Measurements from ENCODE around the gene SCGB1C2.
"Not testable (repeated sequence)": the region's sequence is repeated elsewhere in the genome, so short reads cannot be mapped to it uniquely, and the experiment has no call there.

The SCGB1C2 gene

DNA sequence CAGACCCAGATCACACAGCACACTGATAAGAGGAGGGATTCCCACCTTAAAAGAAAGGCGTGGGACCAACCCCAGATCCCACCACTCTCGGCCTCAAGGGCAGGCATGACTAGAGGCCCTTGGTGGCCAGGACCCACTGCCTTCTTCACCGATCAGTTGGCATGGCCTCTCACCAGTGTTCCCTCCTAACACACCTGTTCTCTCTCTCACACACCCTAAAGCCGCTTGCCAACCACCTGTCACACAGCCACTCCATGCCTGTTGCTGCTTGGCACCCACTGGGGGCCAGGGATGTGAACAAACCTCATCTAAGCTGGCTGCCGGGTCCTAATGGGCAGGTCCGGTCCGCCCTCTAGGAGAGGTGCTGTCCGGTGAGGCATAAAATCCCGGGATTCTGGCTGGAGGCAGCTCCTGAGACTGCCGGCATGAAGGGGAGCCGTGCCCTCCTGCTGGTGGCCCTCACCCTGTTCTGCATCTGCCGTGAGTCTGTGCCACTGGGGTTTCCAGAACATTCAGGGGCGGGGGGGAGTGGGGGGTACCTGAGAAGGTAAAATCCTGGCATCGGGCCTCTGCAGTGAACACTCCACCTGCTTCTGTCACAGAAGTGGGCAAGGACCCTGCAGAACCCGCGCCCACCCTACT, at the start of gene SCGB1C2:
SCGB1C2 (plus strand) TSS at position 404 of the 642 bp plus-strand sequence; CDS start at position 426, 22 bp downstream.
- in situ Hi-C loops (cut with MboI; ENCODE audit: low sequenced_read_pairs): not testable (repeated sequence)

DNA sequence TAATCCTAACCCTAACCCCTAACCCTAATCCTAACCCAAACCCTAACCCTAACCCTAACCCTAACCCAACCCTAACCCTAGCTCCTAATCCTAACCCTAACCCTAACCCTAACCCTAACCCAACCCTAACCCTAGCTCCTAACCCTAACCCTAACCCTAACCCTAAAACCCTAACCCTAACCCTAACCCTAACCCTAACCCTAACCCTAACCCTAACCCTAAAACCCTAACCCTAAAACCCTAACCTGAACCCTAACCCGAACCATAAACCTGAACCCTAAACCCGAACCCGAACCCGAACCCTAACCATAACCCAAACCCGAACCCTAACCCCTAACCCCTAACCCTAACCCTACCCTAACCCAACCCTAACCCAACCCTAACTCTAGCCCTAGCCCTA, 24.3 kb upstream of the SCGB1C2 start:
- in situ Hi-C loops (cut with MboI; ENCODE audit: low sequenced_read_pairs): not testable (repeated sequence)

DNA sequence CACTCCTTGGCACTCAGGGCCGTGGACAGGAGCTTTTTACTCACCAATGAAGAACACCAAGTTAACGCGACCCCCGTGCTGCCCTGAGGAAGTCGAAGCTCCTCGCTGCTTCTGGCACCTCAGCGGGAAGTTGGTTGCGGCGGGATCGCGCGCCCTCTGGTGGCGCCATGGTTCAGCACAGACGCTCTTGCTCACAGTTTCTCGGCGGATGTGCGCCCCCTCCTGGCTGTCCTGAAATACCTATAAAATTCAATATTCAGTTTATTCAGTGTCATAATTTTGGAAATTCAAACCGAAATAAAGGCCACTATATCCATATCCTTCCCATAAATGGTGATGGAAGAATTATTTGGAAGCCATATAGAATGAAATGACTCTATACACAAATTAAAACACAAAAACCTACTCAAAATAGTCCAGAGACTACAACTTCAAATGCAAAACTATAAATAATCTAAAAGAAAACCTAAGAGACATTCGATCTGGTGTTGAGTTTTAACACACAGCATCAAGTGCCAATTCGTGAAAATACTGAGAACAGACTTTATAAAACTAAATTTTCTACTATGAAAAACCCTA, 18.9 kb upstream of the SCGB1C2 start:
- in situ Hi-C loops (cut with MboI; ENCODE audit: low sequenced_read_pairs): not testable (repeated sequence)

DNA sequence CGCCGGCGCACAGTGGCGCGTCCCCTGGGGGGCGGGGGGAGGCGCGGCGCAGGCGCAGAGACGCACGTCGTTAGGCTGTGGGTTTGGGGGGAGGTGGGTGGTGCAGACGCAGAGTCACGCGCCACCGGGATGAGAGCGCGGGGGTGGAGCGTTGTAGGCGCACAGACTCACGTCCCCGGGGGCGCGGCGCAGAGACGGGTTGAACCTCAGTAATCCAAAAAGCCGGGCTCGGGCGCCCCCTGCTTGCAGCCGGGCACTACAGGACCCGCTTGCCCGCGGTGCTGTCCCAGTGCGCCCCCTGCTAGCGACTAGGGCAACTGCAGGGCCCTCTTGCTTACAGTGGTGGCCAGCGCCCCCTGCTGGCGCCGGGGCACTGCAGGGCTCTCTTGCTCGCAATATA, 3.4 kb upstream of the SCGB1C2 start:
- in situ Hi-C loops (cut with MboI; ENCODE audit: low sequenced_read_pairs): not testable (repeated sequence)

DNA sequence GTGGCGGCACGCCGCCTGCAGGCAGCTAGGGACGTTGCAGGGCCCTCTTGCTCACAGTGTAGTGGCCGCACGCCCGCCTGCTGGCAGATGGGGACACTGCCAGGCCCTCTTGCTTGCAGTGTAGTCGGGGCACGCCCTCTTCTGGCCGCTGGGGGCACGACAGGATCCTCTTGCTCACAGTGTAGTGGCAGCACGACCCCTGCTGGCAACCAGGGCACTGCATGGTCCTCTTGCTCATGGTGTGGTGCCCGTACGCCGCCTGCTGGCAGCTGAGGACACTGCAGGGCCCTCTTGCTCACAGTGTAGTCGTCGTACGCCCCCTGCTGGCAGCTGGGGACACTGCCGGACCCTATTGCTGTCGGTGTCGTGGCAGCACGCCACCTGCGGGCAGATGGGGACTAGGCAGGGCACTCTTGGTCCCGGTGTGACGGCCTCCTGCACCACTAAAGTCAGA, 3.0 kb upstream of the SCGB1C2 start:
- in situ Hi-C loops (cut with MboI; ENCODE audit: low sequenced_read_pairs): not testable (repeated sequence)

DNA sequence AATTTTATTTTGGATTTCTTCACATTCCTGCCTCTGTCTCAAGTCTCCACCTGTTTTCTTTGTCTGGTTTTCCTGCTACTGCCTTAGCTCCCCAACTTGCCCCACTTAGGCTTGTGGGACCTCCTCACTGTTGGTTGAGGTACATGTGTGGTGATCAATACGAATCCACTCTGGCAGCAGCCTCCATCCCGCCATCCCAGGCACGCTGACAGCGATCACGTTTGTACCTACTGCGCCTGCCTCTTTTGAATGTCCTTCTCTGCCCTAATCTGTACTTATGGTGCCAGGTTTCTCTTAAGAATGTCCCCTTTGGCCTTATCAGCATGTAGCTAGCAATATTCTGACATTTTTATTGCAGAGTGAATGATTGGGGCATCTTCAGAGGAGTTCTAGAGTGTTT, 2.3 kb upstream of the SCGB1C2 start:
- in situ Hi-C loops (cut with MboI; ENCODE audit: low sequenced_read_pairs): not testable (repeated sequence)

DNA sequence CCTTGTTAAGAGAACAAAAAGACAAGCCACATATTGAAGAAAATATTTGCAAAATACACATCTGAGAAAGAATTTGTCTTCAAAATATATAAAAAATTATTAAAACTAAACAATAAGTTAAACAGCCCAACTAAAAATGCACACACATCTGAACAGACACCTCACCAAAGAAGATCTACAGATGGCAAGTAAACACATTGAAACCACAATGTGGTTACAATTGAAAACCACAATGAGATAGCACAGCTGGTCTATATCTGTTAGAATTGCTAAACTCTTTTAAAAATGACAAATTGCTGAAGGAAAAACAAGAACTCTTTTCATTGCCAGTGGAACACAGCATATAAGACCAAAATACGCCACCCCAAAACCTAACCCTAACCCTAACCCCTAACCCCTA, 1.5 kb upstream of the SCGB1C2 start:
- in situ Hi-C loops (cut with MboI; ENCODE audit: low sequenced_read_pairs): not testable (repeated sequence)

DNA sequence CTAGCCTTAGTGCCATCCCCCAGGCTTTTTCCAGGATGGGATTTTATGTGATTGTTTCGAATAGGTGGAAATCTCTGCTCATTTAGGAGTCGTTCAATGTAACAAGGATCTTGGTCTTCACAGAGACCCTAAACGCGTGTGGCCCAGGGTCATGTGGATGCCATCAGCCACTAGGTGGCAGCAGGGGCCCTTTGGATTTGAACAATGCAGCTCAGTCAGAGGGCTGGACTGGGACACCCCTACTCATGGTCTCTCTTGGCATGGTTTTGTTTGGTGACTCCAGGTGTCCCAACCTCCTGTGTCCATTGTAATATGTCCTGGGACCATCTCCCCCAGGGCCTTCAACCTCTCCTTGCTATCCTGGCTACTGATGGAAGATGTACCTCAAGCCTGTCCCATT, 838 bp upstream of the SCGB1C2 start:
- in situ Hi-C loops (cut with MboI; ENCODE audit: low sequenced_read_pairs): not testable (repeated sequence)

DNA sequence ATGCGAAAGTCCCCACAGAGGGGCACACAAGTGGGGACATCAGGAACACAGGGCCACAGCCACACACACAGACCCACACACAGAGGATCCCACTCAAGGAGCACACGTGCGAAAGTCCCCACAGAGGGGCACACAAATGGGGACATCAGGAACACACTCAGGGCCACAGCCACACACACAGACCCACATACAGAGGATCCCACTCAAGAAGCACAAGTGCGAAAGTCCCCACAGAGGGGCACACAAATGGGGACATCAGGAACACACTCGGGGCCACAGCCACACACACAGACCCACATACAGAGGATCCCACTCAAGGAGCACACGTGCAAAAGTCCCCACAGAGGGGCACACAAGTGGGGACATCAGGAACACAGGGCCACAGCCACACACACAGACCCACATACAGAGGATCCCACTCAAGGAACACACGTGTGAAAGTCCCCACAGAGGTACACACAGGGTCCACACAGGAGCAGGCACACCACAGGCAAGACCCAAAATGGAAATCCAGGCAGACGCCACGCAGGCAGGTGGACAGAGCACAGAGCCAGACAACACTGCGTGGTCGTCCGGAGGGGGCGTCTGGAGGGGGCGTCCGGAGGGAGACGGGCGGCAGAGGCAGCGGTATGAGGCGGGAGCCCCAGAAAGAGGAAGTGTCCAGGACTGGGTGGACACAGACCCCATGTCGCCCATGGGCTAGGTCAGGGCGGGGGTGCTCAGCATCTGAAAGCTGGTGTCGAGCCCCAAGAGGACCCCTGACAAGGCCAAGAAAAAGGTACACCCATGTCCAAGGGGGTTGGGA, 2.2 kb downstream of the SCGB1C2 start:
- in situ Hi-C loops (cut with MboI; ENCODE audit: low sequenced_read_pairs): not testable (repeated sequence)

DNA sequence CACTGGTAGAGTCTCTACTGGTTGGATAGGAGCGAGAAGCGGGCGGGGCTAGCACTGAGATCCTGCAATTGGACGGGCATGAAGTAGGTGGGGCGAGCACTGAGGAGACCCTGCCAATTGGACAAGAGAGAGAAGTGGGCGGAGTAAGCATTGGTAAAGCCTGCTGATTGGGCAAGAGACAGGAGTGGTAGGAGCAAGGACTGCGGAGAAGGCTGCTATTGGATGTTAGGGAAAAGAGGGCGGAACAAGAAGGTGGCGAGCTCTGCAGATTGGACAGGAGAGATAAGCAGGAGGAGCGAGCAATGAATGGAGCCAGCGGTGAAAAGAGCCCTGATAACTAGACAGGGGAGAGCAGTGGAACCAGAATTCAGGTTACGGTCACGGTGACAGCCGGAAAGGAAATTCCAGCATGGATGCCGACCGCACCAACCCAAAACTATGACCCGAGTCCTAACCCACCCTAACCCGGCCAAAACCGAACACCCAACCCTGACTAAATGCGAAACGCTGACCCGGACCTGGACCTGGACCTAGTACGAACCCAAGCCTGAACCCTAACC, 4.8 kb downstream of the SCGB1C2 start:
- in situ Hi-C loops (cut with MboI; ENCODE audit: low sequenced_read_pairs): no loop called here

DNA sequence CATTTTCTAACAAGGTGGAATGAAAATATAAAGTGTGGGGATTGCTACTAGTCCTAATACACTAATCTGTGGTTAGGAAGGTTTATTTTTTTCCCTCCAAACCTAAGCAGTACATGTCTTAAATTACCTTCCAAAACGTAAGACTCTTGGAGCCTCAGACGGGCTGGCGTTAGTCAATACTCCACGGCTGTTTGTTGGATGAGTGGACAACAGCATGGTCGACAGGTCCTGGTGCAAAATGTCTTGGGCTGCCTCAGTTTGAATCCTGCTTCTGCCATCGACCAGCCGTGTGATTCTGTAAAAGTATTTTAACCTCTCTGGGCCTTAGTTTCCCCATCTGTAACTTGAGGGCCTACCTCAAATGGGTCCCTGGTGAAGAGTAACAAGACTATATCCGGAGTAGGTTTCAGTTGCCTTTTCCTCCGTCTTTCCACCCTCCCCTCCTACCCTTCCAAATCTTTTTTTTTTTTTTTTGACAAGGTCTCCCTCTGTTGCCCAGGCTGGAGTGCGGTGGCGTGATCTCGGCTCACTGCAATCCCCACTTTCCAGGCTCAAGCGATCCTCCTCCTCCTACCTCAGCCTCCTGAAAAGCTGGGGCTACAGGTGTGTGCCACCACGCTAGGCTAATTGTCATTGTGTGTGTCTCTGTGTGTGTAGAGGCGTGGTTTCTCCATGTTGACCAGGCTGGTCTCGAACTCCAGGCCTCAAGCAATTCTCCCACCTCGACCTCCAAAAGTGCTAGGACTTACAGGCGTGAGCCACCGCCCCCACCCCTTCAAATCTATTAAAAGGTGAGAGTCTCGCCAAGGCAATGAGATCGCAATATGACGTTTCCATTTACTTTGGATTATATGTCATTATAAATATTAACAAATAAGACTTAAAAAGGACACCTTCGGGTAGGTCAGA, 5.8 kb downstream of the SCGB1C2 start:
- in situ Hi-C loops (cut with MboI; ENCODE audit: low sequenced_read_pairs): no loop called here

DNA sequence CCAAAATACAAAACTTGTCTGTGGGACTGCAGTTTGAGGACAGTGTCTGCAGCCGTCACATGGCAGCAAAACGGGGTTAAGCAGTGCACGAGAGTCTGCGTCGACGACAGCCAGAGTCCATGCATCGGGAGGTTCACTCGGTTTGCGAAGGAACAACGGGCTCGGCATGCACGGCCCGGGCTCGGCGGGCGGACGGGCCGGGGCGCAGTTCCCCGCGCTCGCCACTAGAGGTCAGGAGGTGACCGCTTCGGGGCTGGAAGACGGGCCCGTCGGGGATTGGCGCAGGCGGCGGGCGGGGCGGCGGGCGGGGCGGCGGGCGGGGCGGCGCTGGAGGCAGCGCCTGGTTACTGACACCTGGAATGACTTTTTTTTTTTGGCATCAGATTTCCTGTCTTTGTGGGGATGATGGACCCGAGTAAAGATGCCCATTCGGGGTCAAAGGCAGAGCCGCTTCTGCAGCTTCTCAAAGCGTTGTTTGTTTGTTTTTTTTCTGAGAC, 6.5 kb downstream of the SCGB1C2 start:
- in situ Hi-C loops (cut with MboI; ENCODE audit: low sequenced_read_pairs): no loop called here

DNA sequence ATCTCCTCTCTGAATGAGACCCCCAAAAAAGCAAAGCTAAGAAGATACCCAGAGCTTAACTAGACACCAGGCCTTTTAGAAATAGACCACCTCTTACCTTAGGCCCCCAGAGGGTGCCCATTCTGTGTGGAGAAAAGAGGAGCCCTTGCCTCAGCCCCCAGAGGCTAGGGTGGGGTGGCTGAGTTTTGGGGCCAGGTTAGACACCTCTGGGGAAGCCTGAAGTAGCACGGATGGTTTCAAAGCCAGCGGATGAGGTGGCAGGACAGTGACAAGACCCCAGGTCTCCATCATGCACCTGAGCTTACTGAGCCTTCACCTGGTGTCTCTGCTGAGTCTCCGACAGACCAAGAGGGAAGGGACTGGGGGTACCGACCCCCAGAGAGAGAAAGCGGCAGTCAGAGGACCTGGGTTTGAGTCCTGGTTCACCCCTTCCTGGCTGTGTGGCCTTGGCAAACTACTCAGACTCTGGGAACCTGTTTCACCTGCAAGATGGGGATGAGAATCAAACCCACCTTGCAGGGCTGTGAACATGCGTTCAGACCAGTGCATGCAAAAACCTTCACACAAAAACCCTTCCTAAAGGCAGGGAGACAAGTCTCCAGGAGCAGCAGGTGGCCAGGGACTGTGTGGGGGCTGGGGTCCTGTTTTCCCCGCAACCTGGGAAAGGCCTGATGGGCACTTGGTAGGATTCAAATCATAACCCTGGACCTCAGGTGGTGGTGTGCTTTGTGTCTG, 7.7 kb downstream of the SCGB1C2 start:
- in situ Hi-C loops (cut with MboI; ENCODE audit: low sequenced_read_pairs): no loop called here

DNA sequence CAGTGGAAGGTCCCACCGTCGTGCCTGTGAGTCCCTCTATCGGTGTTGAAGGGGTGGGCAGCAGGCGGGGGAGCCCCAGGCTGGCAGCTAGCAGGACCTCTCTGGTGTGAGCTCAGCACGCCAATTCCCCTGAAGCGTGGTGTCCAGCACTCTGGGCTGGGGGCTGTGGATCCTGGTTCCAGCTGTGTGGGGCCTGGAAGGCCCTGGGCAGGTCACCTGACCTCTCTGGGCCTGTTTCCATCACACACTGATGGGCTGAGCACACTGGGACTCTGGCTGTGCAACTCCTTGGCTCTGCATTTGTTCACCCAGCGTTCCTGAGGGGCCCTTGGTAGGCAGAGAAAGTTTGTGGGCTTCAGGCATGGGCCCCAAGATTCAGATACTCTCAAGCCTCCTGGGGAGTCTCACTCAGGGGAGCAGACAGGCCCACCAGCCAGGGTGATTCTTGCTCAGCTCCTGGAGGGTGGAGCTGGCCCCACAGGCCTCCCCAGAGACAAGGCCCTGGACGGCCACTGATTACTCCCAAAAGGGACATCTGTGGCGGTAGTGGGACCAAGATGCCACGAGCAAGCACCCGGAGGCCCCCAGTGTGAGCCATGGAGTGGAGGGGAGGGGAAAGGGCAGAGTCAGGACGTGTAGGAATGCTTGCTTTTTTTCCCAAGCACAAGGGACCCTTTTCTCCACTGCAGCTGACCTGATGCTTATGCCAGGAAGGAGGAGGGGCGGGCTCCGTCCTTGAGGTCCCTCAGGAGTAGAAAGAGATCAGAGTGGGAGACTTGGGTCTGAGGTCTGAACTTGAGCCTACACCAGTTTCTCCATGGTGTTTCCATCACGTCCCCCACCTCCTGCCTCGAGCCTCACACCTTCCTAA, 8.5 kb downstream of the SCGB1C2 start:
- in situ Hi-C loops (cut with MboI; ENCODE audit: low sequenced_read_pairs): no loop called here

DNA sequence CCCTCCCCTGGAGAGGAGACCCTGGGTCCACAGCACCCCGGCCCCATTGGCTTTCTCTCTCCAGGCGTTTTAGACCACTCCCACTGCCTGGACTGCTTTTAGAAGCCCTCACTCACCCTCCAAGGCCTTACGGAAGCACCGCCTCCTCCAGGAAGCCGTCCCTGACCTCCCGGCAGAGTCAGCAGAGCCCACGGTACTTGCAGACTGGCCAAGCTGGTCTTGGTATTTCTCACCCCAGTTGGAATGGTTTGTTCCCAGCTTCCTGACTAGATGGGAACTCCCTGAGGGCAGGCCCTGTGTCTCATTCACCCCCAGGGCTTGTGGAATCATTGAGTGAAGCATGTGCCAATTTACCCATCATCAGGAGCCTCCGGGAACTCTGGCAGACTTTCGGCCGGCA, 9.2 kb downstream of the SCGB1C2 start:
- in situ Hi-C loops (cut with MboI; ENCODE audit: low sequenced_read_pairs): no loop called here

DNA sequence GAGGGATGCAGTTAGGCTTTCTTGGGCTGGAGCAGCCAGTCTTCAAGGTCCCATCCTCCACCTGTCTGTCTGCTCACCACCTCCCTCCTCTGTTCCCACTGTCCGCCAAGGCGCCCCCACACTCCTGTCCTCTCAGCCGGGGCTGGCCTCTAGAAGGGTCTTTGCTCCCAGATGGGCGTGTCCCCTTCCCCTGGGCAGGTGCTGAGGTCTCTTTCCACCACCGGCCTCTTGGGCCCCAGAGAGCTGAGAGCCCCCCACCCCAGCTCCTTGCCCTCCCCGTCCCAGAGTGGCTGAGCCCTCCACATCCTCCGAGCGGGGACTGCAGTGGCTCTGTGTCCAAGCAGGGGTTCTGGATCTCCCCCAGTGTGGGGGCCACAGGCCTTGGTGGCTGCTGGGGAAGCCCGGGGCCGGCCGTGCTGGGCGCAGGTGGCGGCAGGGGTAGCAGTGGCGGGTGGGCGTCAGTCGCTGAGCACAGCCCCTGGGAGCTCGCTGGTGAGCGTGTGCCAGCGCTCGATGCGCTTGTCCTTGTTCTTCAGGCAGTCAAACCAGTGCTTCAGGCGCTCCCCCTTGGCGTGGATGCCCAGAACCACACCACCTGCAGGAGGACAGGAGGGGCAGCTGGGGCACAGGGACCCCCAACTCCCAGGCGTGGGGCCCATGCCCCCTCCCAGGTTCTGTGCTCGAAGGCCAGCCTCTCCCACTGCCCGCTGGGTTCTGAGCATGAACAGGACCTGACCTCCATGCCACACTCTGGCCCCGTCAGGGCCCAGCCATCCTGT, 9.8 kb downstream of the SCGB1C2 start:
- in situ Hi-C loops (cut with MboI; ENCODE audit: low sequenced_read_pairs): no loop called here

DNA sequence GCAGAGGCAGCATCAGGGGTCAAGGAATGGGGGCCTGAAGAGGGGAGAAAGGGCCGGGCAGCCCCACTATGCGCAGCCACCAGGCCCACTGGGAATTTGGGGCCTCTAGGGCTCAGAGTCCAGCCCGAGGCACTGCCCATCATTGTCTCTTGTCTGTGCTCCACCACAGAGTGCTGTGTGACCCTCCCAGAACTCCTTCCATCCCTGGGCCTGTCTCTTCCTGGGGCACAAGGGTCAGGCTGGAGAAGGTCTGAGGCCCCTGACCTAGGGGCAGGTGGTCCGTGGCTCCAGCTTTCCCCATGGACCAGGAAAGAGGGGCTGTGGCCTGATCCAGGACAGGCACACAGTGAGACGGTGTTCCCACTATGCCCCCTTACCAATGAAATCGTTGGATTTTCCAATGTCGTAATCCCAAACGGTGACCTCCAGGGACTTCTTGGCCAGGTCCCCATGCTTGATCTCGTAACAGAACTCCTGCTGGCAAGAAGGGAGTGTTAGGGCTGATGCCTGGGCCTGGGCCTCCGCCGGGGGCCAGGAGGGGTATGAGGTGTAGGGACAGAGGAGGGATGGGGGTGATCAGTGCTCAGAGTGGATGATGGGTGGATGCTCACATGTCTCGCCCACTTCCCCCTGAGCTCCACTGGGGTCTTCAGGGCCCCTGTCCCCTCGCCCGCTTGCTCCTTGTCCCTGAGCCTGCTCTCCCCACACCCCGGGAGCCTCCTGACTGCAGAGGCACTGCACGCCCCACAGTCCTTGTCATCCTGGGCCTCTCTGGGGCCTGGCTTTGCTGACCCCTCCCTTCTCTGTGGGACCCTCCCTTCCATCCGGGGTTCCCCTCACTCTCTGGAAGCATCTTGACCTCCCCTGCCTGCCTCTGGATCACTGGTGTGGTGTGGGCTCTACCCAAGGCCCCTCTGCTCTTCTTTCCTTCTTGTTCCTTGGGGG, 10.7 kb downstream of the SCGB1C2 start:
- in situ Hi-C loops (cut with MboI; ENCODE audit: low sequenced_read_pairs): no loop called here
